Subcutaneous abdominal adipose tissue (tissue), 5 donors: ENCODE data around the gene ADCY7.
"Not testable (repeated sequence)": the region's sequence is repeated elsewhere in the genome, so short reads cannot be mapped to it uniquely, and the experiment has no call there.

ENCODE experiments used
- H3K27ac ChIP-seq: one replicate; pipeline ENCODE4 v1.7.0; 2013; ENCODE audit warnings: low read depth, mild to moderate bottlenecking, inconsistent platforms, low read length, moderate library complexity
- H3K27me3 ChIP-seq, 5 donors: one replicate each; pipeline ENCODE4 v1.7.0; 2013; ENCODE audit warnings: low read length in 5 of 5, inconsistent platforms in 1 of 5; ENCODE audit not compliant: control insufficient read depth in 5 of 5, insufficient read depth in 4 of 5
- H3K36me3 ChIP-seq, 5 donors: one replicate each; pipeline ENCODE4 v1.7.0; 2013; ENCODE audit warnings: low read length in 5 of 5; ENCODE audit not compliant: control insufficient read depth in 5 of 5, insufficient read depth in 5 of 5
- H3K4me1 ChIP-seq, 5 donors: one replicate each; pipeline ENCODE4 v1.7.0; 2013; ENCODE audit warnings: low read length in 5 of 5, mild to moderate bottlenecking in 3 of 5, moderate library complexity in 1 of 5; ENCODE audit not compliant: control insufficient read depth in 5 of 5, insufficient read depth in 5 of 5
- H3K4me3 ChIP-seq, 5 donors: one replicate each; pipeline ENCODE4 v1.7.0; 2013; ENCODE audit warnings: low read length in 5 of 5, low read depth in 1 of 5
- H3K9ac ChIP-seq, 5 donors: one replicate each; pipeline ENCODE4 v1.7.0; 2013; ENCODE audit warnings: low read length in 5 of 5, mild to moderate bottlenecking in 4 of 5, moderate library complexity in 3 of 5
- H3K9me3 ChIP-seq, 5 donors: one replicate each; pipeline ENCODE4 v1.7.0; 2013; ENCODE audit warnings: low read length in 5 of 5; ENCODE audit not compliant: control insufficient read depth in 5 of 5
- donor health status: healthy.
- donor health status: healthy.
- donor health status: healthy.
- donor health status: healthy.
- donor health status: healthy.

The ADCY7 gene

DNA sequence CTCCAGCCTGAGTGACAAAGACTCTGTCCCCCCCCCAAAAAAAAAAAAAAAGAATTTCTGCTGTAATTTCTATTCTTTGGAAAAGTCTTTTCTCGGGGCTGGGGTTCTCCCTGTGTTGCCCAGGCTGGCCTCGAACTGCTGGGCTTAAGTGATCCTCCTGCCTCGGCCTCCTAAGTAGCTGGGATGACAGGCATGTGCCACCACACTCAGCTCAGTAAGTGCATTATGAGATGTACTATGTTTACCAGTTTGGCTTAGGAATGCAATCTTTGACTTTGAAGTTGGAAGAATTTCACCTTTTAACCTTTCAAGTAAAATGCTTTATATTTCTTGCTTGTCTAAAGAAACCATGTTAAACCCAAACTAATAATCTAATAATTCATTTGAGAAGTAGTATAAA, 28.0 kb upstream of the ADCY7 start:
- H3K27ac ChIP-seq = no peak overlapping the region
- no peaks in the 10 kb centered on the region for H3K36me3 ChIP-seq
- no peaks in the 10 kb centered on the region for H3K4me1 ChIP-seq
- no peak overlapping the region for H3K4me3 ChIP-seq
- H3K9ac ChIP-seq = no peak overlapping the region
- H3K27me3 ChIP-seq = peaks cover 0 to 2% (median 0%) of the 10 kb centered on the region in 5 donors
- no peaks in the 10 kb centered on the region for H3K9me3 ChIP-seq

DNA sequence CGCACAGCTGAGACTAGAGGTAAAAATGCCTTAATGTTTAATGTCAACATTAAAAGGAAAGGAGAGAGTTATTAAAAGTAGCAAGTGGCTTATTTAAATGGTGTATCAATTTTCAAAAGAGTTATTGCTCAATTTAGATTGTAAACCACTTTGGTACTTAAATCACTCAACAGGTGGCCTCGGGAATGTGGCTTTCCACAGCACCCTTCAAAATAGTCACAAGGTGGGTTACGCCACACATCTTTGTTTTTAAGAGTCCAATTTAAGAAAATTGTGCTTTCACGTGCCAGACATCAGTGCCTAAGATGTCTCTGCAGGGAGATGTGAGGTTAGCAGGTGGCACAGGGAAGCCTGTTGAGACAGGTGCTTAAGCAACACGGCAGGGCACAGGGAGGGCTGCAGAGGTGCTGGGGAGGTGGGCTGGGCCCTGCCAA, 27.5 kb upstream of the ADCY7 start:
- H3K4me1 ChIP-seq = no peaks in the 10 kb centered on the region
- H3K27me3 ChIP-seq = peaks cover 0 to 3% (median 0%) of the 10 kb centered on the region in 5 donors
- H3K27ac ChIP-seq = no peak overlapping the region
- H3K9ac ChIP-seq = no peak overlapping the region
- H3K9me3 ChIP-seq = no peaks in the 10 kb centered on the region
- no peaks in the 10 kb centered on the region for H3K36me3 ChIP-seq
- H3K4me3 ChIP-seq = no peak overlapping the region

DNA sequence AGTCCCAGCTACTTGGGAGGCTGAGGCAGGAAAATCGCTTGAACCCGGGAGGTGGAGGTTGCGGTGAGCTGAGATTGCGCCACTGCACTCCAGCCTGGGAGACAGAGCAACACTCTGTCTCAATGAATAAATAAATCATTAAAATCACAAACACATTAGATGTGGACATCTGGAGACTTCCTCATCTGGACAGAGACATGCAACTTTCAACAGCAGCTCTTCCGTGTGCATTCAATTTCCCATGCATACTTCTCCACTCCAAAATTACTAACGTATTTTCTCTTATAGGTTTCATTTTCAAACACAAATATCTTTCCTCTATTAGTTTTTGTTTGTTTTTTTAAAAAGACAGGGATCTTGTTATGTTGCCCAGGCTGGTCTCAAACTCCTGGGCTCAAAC, 23.3 kb upstream of the ADCY7 start:
- H3K27me3 ChIP-seq = peaks cover 0 to 13% (median 0%) of the 10 kb centered on the region in 5 donors
- not testable (repeated sequence) for H3K4me3 ChIP-seq, H3K9ac ChIP-seq, H3K9me3 ChIP-seq, H3K36me3 ChIP-seq, H3K27ac ChIP-seq
- peaks cover 4 to 26% (median 21%) of the 10 kb centered on the region in 5 donors for H3K4me1 ChIP-seq

DNA sequence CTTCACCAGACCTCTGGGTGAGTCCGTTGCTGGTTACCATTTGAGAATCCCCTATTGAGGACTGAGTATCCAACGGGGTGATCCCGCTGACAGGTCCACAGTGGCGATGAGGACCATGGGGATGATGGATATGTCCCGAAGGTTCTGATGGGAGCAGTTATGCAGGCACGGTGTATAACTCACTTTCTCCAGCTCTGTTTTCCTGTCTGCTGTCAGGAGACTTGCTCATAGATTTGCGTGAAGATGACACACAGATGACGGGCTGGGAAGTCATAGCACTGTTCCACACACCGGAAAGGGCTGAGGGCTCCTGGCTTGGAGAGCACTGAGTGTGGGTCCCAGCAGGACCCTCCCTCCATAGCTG, 22.2 kb upstream of the ADCY7 start:
- no peak overlapping the region for H3K4me3 ChIP-seq
- no peaks in the 10 kb centered on the region for H3K36me3 ChIP-seq
- peaks cover 4 to 26% (median 21%) of the 10 kb centered on the region in 5 donors for H3K4me1 ChIP-seq
- H3K27ac ChIP-seq = no peak overlapping the region
- no peak overlapping the region for H3K9ac ChIP-seq
- H3K9me3 ChIP-seq = no peaks in the 10 kb centered on the region
- peaks cover 0 to 13% (median 0%) of the 10 kb centered on the region in 5 donors for H3K27me3 ChIP-seq

DNA sequence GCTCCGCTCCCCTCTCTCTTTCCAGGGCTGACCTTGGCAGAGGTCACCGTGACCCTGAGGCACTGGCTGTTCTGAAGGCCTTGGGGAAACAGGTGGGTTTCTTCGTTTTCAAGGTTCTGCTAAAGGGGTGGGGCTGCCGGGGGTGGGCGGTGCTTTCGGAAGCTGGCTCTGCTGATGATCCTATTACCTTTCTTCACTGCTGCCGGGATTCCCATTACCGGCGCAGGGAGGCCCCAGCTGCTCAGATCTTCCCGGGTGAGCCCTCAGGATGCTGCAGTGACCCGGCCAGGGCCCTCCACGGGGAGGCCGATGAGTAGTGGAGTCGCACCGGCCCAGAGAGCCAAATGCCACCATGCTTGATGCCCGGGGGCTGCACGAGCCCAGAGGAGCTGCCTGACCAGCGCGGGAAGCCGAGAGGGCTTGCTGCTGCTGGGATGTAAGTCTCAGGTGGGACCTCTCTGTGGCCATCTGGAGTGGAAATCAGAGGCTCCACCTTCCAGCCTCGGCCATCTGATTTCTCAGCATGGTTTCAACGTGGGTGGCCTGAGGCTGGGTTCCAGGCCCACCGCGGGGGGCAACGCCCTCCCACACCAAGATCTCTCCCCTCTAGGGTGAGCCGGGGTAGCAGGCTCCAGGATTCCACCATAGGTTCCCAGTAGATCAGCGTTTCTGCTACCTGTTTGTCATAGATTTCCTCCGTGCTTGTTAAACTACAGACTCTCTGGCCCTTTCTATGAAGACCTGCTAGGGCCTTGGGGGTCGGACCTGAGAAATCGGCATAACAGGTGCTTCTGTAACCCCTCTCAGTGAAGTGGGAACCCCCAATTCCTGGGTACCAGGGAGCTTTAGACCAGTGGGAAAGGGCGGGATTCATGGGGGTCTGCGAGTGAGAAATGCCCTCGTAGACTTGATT, 21.6 kb upstream of the ADCY7 start:
- peak overlapping the region; percentile 57 to 73 (median 62) for H3K4me3 ChIP-seq
- H3K36me3 ChIP-seq = no peaks in the 10 kb centered on the region
- no peaks in the 10 kb centered on the region for H3K9me3 ChIP-seq
- peaks cover 4 to 26% (median 21%) of the 10 kb centered on the region in 5 donors for H3K4me1 ChIP-seq
- peak overlapping the region in 1 of 5 donors; percentile 20 for H3K9ac ChIP-seq
- no peak overlapping the region for H3K27ac ChIP-seq
- peaks cover 0 to 13% (median 0%) of the 10 kb centered on the region in 5 donors for H3K27me3 ChIP-seq

DNA sequence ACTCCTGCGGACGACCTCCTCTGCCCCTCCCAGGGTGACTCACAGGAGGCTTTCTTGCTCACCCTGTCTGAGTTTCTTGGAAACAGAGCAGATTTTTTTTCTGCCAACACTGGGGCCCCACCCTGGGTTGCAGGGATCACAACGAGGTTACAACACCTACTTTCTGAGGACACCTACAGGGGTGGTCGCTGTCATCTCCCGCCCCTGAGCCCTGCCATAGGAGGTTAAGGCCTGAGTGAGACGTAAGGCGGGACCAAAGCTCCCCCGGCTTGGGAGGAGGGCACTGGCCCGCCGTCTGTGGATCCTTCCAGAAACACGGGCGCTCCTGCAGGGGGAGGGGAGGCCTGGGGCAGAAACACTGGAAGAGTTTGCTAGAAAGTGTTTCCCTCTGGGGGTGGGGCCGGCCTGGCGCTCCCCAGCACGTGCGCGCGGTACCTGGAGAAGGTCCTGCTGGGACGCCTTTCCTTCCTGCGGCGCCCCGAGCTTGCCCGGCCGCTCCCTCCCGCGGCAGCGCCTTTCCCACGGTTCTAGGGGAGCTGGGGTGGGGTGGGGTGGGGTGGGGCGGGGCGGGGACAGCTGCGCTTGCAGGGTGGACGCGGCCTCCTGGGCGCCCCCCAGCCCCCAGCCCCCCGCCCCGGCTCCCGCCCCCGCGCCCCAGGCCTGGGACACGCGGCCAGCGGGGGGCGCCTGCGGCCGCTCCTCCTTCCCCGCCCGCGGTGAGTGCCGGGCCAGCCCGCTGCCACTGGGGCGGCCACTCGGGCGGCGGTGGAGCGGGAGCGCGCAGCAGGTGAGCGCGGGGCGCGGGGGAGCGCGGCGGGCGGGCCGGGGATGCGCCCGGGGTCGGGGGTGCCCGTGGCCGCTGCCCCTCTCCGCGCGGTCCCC, 20.7 kb upstream of the ADCY7 start:
- Histone ChIP-seq H3K27me3 (peaks cover 0 to 11% (median 0%) of the 10 kb centered on the region in 5 donors), H3K9ac (peak overlapping the region in 3 of 5 donors; percentile 57 to 78 (median 60)), H3K27ac (no peak overlapping the region), H3K4me3 (peak overlapping the region; percentile 59 to 75 (median 65)), H3K36me3 (no peaks in the 10 kb centered on the region), H3K4me1 (peaks cover 4 to 26% (median 21%) of the 10 kb centered on the region in 5 donors), H3K9me3 (no peaks in the 10 kb centered on the region)

DNA sequence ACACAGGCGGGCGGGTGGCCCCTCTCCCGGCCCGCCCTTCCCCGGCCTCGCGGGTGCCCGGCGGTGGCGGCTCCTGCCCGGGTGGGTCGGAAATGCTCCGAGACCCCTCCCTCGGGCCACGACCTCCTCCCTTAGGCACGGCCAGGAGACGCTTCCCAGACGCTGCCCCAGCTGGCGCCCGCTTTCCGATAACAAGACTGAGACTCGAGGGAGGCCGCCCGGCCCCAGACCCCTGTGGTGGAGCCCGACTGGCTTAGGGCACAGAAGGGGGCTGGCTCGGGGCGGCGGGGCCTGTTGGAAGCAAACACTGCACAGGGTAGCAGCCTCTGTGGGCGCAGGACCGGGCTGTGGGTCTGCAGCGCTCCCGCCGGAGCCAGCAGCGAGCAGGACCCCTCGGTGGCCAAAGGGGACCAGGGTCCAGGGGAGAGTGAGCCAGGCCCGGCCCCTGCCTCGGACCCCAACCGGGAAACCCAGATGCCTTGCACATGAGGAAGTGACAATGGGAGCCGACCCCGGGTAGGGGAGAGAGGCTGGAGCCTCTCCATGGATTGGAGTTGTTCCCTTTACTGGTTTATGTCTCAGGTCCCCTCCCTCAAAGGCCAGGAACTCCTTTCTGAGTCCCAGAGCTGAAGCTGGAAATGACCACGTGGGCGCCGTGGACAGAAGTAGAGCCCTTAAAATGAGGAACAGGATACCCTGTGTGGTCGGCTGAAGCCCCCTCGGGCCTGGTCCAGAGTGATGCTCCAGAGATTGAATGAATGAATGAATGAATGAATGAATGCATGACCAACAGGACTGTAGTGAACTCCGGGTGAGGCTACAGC, 19.8 kb upstream of the ADCY7 start:
- Histone ChIP-seq H3K4me1 (peaks cover 4 to 31% (median 28%) of the 10 kb centered on the region in 5 donors), H3K4me3 (peak overlapping the region; percentile 52 to 75 (median 59)), H3K36me3 (no peaks in the 10 kb centered on the region), H3K27me3 (peaks cover 0 to 11% (median 0%) of the 10 kb centered on the region in 5 donors), H3K9me3 (no peaks in the 10 kb centered on the region), H3K27ac (peak overlapping the region; percentile 23), H3K9ac (peak overlapping the region in 4 of 5 donors; percentile 60 to 78 (median 72))

DNA sequence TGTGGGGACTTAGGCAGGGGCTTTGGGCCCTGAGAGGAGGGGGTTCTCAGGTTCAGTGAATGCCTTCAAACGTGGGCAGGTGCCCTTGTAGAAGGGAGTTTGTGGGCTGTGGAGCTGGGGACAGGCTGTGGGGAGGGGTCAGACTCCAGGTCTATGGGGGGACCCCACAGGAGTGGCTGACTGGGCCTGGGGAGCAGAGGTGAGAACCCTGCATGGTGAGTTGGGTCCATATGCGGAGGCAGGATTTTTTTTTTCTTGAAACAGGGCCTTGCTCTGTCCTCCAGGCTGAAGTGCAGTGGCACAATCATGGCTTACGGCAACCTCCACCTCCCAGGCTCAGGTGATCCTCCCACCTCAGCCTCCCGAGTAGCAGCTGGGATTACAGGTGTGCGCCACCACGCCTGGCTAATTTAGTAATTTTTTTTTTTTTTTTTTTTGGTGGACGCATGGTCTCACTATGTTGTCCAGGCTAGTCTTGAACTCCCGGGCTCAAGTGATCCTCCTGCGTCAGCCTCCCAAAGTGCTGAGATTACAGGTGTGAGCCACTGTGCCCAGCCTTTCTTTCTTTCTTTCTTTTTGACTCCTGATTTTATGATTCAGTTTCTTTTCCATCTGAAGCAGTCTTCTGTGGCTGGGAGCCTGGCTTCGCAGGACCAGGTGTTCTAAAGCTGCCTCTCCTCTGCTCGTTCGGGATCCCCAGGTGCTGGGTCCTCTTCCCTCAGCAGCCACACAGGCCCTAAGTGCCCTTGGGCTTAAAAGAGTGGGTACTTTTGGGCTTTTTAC, 19.0 kb upstream of the ADCY7 start:
- Histone ChIP-seq H3K9ac (peak overlapping the region in 1 of 5 donors; percentile 77), H3K27ac (no peak overlapping the region), H3K4me3 (peak overlapping the region in 4 of 5 donors; percentile 52 to 71 (median 59)), H3K27me3 (peaks cover 0 to 11% (median 0%) of the 10 kb centered on the region in 5 donors), H3K36me3 (no peaks in the 10 kb centered on the region), H3K4me1 (peaks cover 4 to 39% (median 36%) of the 10 kb centered on the region in 5 donors), H3K9me3 (no peaks in the 10 kb centered on the region)
